Stimulated activated CD4-positive, alpha-beta T cell treated with anti-CD3 and anti-CD28 coated beads, Interleukin-1b, Interleukin-23, amount 100 ng/mL, for 48 hours (primary cell): ENCODE results near the gene TMEM255B.
"Not testable (repeated sequence)": the region's sequence is repeated elsewhere in the genome, so short reads cannot be mapped to it uniquely, and the experiment has no call there.

ENCODE experiments used
- DNase-seq: peaks from one replicate; pipeline ENCODE4 v3.0.0-alpha.2; 2020

TMEM255B gene

DNA sequence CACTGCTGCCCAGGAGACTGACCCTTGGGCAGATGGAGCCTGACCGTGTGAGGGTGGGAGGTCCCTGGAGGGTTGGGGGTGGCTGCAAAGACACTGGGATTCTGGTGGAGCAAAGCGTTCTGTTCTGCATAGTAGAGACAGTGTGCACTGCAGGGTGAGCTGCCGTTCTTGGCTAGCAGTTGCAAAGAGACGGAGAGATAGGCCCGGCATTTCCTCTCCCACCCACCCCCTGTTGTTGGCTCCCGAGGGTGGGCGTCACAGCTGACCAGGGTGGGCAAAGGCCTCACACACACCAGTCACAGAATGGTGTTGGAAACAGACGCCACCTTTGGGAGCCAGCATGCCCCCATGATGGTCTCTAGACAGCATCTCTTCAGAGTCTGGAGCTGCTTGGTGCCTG lies 11.4 kb downstream of the TMEM255B start:
- DNase-seq = no peak

- DNase-seq = no peak
Observed at GRCh38 chr13:113770937-113771336, 11.9 kb downstream of the TMEM255B start.

DNA sequence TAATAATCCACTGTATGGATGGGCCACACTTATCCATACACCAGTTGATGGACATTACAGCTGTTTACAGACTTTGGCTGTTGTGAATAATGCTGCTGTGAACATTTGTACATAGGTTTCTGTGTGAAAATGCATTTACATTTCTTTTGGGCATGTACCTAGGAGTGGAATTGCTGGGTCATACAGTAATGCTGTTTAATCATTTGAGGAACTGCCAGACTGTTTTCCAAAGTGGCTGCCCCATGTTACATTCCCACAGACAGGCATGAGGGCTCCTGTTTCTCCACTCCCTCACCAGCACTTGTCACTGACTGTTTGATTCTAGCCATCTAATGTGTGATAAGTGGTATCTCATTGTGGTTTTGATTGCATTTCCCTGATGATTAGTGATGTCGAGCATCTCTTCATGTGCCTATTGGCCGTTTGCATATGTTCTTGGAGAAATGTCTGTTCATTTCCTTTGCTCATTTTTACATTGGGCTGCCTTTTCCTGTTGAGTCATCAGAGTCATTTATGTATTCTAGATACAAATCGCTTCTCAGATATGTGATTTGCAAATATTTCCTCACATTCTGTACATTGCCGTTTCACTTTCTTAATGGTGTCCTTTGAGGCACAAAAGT lies 12.8 kb downstream of the TMEM255B start:
- DNase-seq = no peak

DNA sequence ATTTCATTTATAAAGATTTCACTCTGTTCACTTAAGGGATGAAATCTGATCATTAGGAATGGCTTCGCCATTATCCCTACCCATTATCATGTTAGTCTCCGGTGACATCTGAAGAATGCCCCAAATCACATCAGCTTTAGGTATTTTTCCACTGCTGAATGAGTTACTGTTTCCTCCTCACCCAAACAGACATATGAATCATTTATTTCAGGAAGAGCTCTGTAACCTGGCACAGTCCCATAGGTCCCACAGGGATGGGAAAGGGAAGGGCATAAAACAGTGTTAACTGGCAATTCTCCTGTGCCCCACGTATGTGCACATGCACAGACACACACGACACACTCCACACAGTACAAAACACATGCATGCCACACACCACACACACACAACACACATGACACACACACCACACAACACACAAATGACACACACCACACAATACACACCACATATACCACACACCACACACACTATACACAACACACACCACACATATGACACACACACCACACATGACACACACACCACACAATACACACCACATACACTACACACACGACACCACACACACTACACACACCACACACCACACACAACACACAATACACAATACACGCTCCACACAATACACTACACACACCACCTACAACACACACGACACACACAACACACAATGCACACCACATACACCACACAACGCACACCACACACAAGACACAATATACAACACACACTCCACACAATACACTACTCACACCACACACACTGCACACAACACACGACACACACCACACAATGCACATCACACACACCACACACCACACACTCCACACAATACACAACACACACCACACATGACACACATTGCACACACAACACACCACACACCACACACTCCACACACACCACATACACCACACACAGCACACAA lies 15.4 kb downstream of the TMEM255B start:
- no peak for DNase-seq

- DNase-seq = no peak
Observed at GRCh38 chr13:113775451-113776145, 16.6 kb downstream of the TMEM255B start.

GRCh38 chr13:113776231-113777125 lies 17.5 kb downstream of the TMEM255B start:
- DNase-seq = no peak

DNA sequence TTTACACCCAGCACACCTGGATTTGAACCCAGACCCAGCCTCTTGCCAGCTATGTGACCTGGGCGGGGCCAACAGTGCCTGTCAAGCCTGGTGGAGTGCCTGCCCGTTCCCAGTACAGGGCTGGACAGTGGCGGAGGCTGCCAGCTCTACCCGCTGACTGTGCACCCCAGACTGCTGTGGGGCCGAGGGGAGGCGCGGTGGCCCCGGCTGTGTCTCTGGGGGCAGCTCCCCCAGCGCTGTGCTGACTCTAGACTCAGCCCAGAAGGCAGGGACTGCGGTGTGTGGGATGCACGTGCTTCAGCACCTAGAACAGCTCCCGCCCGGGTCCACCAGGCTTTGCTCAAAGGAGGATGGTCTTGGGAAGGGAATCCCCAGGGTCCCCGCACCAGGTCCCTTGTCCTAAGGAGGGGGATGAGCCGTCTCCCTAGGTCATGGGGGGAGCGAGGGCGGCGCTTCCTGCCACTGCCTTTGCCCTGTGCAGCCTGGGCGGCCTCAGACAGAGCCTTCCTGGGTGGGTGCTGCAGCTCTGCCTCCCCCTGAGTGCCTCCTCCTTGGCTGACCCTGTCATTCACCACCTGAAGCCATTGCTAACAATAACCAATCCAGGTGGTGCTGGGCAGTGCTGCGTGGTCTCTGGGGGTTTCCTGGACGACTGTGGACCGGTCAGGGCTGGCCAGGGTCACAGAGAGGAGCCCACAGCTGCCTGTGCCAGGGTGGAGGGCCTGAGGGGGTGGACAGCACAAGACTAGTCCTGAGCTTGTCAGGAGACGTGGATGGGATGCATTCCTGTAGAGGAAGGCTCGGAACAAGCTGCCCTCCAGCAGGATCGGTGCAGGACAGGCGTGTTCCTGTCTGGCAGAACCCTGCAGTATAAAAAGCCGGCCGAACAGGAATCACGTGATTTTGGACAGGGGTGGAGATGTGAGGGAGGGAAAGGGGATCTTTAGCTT lies 18.6 kb downstream of the TMEM255B start:
- no peak for DNase-seq

- DNase-seq = no peak
Observed at GRCh38 chr13:113781571-113781970, 22.5 kb downstream of the TMEM255B start.

DNA sequence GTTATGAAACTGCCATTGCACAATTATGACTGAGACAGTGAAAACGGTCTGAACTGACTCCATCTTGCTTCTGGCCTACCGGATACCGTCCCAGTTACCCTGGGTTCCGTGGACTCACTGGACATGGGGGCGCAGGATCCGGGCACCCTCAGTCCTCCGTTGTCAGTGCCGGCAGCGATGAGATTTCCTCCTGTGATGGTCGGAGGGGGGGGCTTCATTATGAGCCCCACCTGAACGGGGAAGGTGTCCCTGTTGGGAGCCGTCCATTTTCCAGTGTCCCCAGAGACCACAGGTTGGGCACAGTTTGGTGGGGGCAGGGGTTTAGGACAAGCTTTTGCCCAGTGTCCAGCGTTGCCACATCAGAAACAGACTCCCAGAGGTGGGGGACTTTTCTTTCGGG lies 23.4 kb downstream of the TMEM255B start:
- no peak for DNase-seq

DNA sequence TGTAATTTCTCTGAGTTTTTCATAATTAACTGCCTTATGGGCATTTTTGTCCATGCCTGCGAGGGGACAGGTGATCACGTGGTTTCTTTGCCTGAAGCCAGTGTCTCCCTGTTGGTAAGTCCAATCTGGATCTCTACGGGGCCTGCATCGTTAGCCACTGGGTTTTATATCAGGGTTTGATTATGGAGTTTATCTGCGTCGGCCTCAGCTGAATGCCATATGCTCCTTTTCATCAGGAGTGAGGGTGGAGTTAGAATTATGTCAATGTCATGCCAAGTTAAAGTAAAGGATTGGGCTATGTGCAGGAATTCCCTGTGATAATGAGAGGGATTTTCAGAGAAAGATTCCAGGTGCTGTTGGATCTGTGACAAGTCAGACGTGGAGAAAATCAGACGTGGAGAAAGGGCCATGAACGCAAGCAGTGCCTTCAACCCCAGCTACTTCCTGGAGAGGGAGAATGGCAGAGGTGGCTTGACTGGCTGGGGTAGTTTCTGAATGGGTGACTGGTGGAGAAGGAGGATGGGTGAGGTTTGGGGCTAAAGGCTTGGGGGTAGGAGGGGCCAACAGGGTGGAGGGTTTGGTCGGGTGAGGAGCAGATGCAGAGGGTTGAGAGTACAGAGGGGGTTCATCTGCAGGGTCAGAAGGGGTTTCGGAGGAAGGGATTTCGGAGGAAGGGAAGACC lies 24.3 kb downstream of the TMEM255B start:
- DNase-seq = no peak

DNA sequence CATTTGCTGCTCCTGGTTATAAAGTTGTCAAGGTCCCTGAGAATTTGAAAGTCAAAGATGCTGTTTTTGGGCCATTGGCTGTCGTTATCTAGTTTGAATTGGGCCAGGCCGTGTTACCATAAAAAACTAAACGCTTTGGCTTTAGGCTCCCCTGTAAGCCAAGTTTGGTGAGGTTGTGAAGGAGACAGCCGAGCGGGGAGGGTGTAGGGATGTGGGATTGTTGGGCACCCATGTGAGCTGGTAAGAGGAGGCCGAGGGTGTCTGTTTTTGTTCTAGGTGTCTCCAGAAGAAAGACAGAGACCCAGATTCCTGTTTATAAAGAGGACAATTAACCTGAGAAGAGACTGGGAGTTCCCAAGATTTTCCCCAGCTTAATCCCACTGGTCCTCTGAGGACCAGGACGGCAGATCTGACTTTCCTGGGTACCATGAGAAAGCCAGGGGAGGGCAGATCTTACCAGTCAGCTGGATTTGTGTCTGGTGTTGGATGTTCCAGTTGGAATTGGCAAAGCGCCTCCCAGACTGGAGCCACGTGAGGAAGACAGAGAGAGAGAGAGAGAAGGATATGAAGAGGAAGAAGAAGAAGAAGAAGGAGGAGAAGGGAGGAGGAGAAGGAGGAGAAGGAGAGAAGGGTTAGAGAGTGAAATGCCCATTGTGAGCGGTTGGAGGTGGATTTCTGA lies 25.1 kb downstream of the TMEM255B start:
- DNase-seq = no peak

DNA sequence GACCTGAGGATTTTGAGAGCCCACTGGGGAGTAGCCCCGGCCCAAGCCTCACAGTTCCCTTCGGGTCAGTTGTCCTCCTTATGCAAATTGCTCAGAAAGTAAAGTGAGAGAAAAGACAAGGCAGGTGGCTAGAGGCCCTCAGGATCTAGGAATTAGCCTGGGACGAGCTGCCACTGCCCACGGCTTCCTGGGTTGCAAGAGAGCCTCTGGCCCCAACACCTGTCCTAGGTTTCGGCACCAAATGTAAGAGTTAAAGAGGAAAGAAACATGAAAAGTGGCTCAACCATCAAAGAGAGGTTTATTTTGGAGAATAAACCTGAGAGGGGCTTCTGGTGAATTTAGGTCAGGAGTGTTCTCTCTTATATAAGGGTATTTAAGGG lies 25.6 kb downstream of the TMEM255B start:
- DNase-seq = no peak

DNA sequence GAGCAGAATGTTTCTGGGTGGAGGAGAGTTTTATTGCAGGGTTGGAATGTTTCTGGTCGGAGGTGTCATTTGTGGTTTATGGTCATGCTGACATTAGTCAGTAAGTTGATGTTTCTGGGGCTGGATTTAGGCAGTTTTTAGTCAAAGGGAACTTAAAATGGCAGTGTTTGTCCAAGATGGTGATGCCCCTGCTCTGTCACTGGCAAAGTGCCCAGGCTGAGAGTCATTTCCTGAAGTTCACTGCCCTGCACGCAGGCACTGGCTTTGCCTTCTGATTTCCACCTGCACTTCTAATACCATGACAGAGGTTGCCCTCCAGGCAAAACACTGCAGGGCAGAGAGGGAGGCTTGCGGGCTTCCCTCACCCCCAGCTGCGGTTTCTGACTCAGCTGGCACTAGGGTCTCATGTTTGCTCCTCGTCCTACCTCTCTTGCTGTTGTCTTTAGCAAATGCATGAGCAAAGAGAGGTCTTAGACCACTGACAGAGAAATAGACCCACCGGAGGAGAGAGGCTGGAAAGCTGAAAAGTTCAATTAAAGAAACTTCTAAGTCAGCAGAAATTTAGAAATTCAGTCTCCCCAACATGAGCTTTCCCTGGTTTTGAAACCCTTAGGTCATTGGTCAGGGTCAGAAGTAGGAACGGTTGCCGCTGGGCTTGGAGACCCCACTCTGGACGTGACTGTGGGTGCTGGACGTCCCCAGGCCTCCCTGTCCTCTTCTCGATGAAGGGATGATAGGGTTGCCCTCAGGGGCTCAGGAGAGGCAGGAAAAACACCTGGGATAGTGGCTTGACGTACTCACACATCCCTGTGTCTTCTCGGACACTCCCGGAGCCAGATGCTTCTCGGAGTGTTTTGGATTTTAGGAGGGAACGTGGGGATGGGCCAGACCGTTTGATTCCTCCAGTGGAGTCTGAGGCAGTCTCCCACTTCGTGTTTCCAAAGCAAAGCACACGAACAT lies 26.3 kb downstream of the TMEM255B start:
- DNase-seq = peak; percentile 30

DNA sequence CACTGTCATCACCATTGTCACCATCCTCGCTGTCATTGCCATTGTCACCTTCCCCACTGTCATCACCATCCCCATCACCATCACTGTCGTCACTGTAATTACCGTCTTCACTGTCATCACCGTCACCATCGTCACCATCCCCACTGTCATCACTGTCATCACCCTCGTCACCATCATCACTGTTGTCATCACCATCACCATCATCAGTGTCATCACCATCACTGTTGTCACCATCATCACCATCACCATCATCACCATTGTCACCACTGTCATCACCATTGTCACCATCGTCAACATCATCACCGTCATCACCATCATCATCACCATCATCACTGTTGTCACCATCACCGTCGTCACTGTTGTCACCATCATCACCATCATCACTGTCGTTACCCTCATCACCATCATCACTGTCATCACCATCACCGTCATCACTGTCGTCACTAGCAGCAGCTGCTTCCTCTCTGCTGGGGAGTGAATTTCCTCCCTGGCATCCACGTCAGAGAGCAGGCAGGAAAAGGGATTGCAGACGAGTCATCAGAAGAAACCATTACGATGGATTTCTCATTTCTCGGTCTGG lies 27.3 kb downstream of the TMEM255B start:
- DNase-seq = no peak

- DNase-seq = no peak
Observed at GRCh38 chr13:113787694-113788093, 28.7 kb downstream of the TMEM255B start.

DNA sequence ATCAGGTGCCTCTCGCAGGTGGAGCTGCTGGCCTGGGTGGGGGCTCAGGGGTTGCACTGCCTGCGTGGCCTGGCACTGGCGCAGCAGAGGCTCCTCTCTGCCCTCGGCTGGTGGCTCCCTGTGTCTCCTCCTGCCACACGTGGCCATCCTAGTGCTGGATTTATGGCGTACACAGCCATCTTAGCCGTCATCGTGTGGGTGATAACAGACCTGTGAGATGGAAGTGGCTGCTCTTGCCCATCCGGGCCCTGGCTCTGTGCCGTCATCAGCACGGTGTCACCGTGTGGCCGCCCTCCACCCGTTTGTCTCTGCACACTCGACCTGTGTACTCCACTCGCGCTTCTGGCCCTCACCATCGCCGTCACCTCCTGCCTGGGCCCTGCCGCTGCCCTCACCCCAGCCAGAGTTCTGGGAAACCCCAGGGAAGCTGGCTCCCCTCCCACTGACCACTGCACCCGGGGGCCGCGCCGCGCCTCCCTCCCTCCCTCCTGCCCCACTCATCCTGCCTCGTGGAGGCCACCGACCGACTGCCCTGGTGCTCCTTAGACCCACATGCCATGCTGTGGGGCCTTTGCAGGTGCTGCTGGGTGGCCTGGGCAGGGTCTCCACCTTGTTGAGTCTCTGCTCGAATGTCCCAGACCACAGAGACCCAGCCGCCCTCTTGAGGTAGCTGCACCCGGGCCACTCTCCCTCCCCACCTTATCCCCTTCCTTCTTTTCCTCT lies 29.5 kb downstream of the TMEM255B start:
- no peak for DNase-seq

GRCh38 chr13:113789167-113789566 lies 30.1 kb downstream of the TMEM255B start:
- DNase-seq = no peak

- DNase-seq = not testable (repeated sequence)
Observed at GRCh38 chr13:113789931-113790330, 30.9 kb downstream of the TMEM255B start.
